AG09309 (cell line): ENCODE results near the gene VPS4B.

ENCODE experiments used
- DNase-seq: peaks from one replicate; pipeline ENCODE4 v3.0.0-alpha.2; 2010; ENCODE audit warnings: low read depth
- H3K4me3 ChIP-seq: 2 replicates; pipeline ENCODE4 v1.5.1; 2011; ENCODE audit warnings: mild to moderate bottlenecking, low read depth, low read length, moderate library complexity; ENCODE audit not compliant: control insufficient read depth
- CTCF ChIP-seq: IDR thresholded peaks from 2 replicates; pipeline ENCODE4 v1.5.1; 2011; ENCODE audit warnings: mild to moderate bottlenecking, low read depth, low read length, inconsistent platforms; ENCODE audit not compliant: insufficient read depth, control insufficient read depth; ENCODE audit errors: missing control alignments

VPS4B gene

GRCh38 chr18:63378919-63379638, 43.2 kb downstream of the VPS4B start:
- TF ChIP-seq CTCF: no peak
- H3K4me3 ChIP-seq: no peak overlapping the region
- no peak for DNase-seq

- H3K4me3 ChIP-seq: no peak overlapping the region
- DNase-seq: no peak
- TF ChIP-seq CTCF: no peak
Observed at GRCh38 chr18:63377275-63377980, 44.8 kb downstream of the VPS4B start.

GRCh38 chr18:63376538-63376937, 45.7 kb downstream of the VPS4B start:
- no peak for TF ChIP-seq CTCF
- H3K4me3 ChIP-seq: no peak overlapping the region
- peak; percentile 77 for DNase-seq

GRCh38 chr18:63374540-63374939, 47.7 kb downstream of the VPS4B start:
- H3K4me3 ChIP-seq: no peak overlapping the region
- DNase-seq: no peak
- TF ChIP-seq CTCF: no peak

GRCh38 chr18:63373161-63373560, 49.1 kb downstream of the VPS4B start:
- H3K4me3 ChIP-seq: no peak overlapping the region
- TF ChIP-seq CTCF: no peak
- no peak for DNase-seq

- TF ChIP-seq CTCF: no peak
- no peak for DNase-seq
- H3K4me3 ChIP-seq: no peak overlapping the region
Observed at GRCh38 chr18:63368611-63369010, 53.7 kb downstream of the VPS4B start.
